HepG2 (cell line): ENCODE measurements around the gene IFT88. TPM values are rescaled to one million over a fixed set of nuclear protein-coding genes. Genes with fewer than 3 reads are reported as not detected.

Source experiments
- ATAC-seq: fragments of 200-7000 bp; cut with Tn5 transposase; 3 replicates; pipeline ENCODE4 v1.9.1; 2020; ENCODE audit warnings: mild to moderate bottlenecking, moderate library complexity
- BruUV-seq: library from RNA; stranded (reverse); fragments of 400-500 nt; replicated peaks from 2 replicates; lab custom pipeline; 2021; lab: Mats Ljungman, UMichigan
- CTCF ChIA-PET: fragments of 300-600 bp; formaldehyde crosslinking; extraction: SDS; loops from one replicate; lab custom pipeline; 2021; ENCODE audit warnings: low total read pairs, inconsistent platforms, low intra/inter-chr PET ratio; lab: Yijun Ruan, JAX
- POLR2A ChIA-PET: fragments of 350-600 bp; sonication (Branson Sonifier 250); formaldehyde crosslinking; loops from one replicate; lab custom pipeline; 2020; ENCODE audit warnings: antibody characterized with exemption, inconsistent platforms; lab: Yijun Ruan, JAX
- DNase-seq: peaks from one replicate; pipeline ENCODE4 v3.0.0-alpha.2; 2015; ENCODE audit warnings: low spot score
- FAIRE-seq: peaks from 3 replicates; lab custom pipeline; 2011; peaks lifted over from hg19 to GRCh38; lab: Jason Lieb, UNC
- H2AFZ ChIP-seq: one replicate; pipeline ENCODE4 v1.6.1; 2011; ENCODE audit warnings: low read length, inconsistent platforms
- H3K27ac ChIP-seq: fragments of 300-600 bp; 3 replicates; pipeline ENCODE4 v1.8.0; 2011; ENCODE audit warnings: mixed run types, mild to moderate bottlenecking, mixed read lengths, low read length, inconsistent platforms; ENCODE audit not compliant: insufficient read depth; ENCODE audit errors: extremely low read length
- H3K27me3 ChIP-seq, 2 experiments: fragments of 200-600 bp in 1 of 2; 2 replicates in 1 of 2; 3 replicates in 1 of 2; pipeline versions ENCODE4 v1.6.0 to v1.8.0; 2011; ENCODE audit warnings: low read length in 2 of 2, mild to moderate bottlenecking in 2 of 2, moderate library complexity in 2 of 2, inconsistent platforms in 1 of 2; ENCODE audit not compliant: insufficient read depth in 2 of 2, control insufficient read depth in 1 of 2
- H3K36me3 ChIP-seq, 2 experiments: fragments of 200-600 bp in 1 of 2; replicated peaks in 1 of 2; 2 replicates in 1 of 2; 3 replicates in 1 of 2; pipeline versions ENCODE4 v1.5.1 to v1.8.0; 2011; ENCODE audit warnings: low read length in 2 of 2, inconsistent platforms in 1 of 2; ENCODE audit not compliant: insufficient read depth in 2 of 2, control insufficient read depth in 1 of 2
- H3K4me1 ChIP-seq: 2 replicates; pipeline ENCODE4 v1.5.1; 2012; ENCODE audit warnings: low read length, inconsistent platforms; ENCODE audit not compliant: insufficient read depth
- H3K4me2 ChIP-seq: 2 replicates; pipeline ENCODE4 v1.6.0; 2011; ENCODE audit warnings: low read depth, low read length, inconsistent platforms
- H3K4me3 ChIP-seq, 3 experiments: fragments of 200-600 bp in 1 of 3; sonication (generic), shearing (Covaris generic) in 1 of 3; replicated peaks in 1 of 3; 2 replicates each; pipeline ENCODE4 v1.5.1; 2011 to 2016; ENCODE audit warnings: low read length in 3 of 3, inconsistent platforms in 2 of 3, low read depth in 2 of 3, mild to moderate bottlenecking in 2 of 3, control low read depth in 1 of 3, mixed read lengths in 1 of 3; ENCODE audit not compliant: insufficient read depth in 1 of 3
- H3K79me2 ChIP-seq: one replicate; pipeline ENCODE4 v1.6.1; 2011; ENCODE audit warnings: low read length, inconsistent platforms; ENCODE audit not compliant: insufficient read depth
- H3K9ac ChIP-seq: 2 replicates; pipeline ENCODE4 v1.6.0; 2011; ENCODE audit warnings: mild to moderate bottlenecking, low read depth, low read length, inconsistent platforms; ENCODE audit not compliant: insufficient read depth
- H3K9me3 ChIP-seq: 2 replicates; pipeline ENCODE4 v1.5.1; 2012; ENCODE audit warnings: mild to moderate bottlenecking, low read length
- H4K20me1 ChIP-seq: 2 replicates; pipeline ENCODE4 v1.6.0; 2011; ENCODE audit warnings: inconsistent platforms, mild to moderate bottlenecking, low read length, moderate library complexity; ENCODE audit not compliant: insufficient read depth
- ETV6 ChIP-seq: sonication (generic); formaldehyde crosslinking; conservative IDR thresholded peaks from 2 replicates; pipeline ENCODE4 v1.4.0; 2020; ENCODE audit warnings: missing genetic modification reagents
- NCOA2 ChIP-seq: sonication (generic); formaldehyde crosslinking; IDR thresholded peaks from 2 replicates; pipeline ENCODE4 v1.8.0; 2022; ENCODE audit warnings: inconsistent platforms
- NR2F6 ChIP-seq, 2 experiments: IDR thresholded peaks; 2 replicates each; pipeline ENCODE4 v1.6.1; 2016; ENCODE audit warnings: antibody characterized with exemption in 1 of 2, mild to moderate bottlenecking in 1 of 2
- RARG ChIP-seq: sonication (generic); formaldehyde crosslinking; IDR thresholded peaks from 2 replicates; pipeline ENCODE4 v1.4.0; 2020; ENCODE audit warnings: low read depth, mild to moderate bottlenecking, missing genetic modification reagents
- TMF1 ChIP-seq: sonication (generic); formaldehyde crosslinking; IDR thresholded peaks from 2 replicates; pipeline ENCODE4 v1.8.1; 2022; ENCODE audit warnings: low read depth, missing genetic modification reagents
- ZNF33B ChIP-seq: sonication (generic); formaldehyde crosslinking; IDR thresholded peaks from 2 replicates; pipeline ENCODE4 v1.5.1; 2020; ENCODE audit warnings: mild to moderate bottlenecking, missing genetic modification reagents
- ZNF564 ChIP-seq: sonication (generic); formaldehyde crosslinking; IDR thresholded peaks from 2 replicates; pipeline ENCODE4 v1.8.1; 2023; ENCODE audit warnings: mild to moderate bottlenecking, missing genetic modification reagents
- ZNF629 ChIP-seq: sonication (generic); formaldehyde crosslinking; conservative IDR thresholded peaks from 2 replicates; pipeline ENCODE4 v1.5.0; 2020; ENCODE audit warnings: missing genetic modification reagents
- ZNF883 ChIP-seq: sonication (generic); formaldehyde crosslinking; IDR thresholded peaks from 2 replicates; pipeline ENCODE4 v1.5.1; 2020; ENCODE audit warnings: mild to moderate bottlenecking, missing genetic modification reagents; ENCODE audit errors: not compliant biosample characterization
- WGBS: methylation state at CpG from one replicate; pipeline ENCODE4 v1.1.6; 2017; ENCODE audit warnings: low lambda C conversion rate; 5-methylcytosine and 5-hydroxymethylcytosine counted together
- in situ Hi-C: cut with HindIII; loops from 2 replicates; pipeline ENCODE4 v1.10.0; 2017; ENCODE audit warnings: low pct_unique_long_range_greater_than_20kb; ENCODE audit not compliant: extremely low pct_ligation_motif_present
- intact Hi-C: fragments of 100-400 bp; cut with micrococcal nuclease; formaldehyde crosslinking; loops from one replicate; pipeline ENCODE4 v1.10.0; 2022; ENCODE audit not compliant: unreplicated experiment
- polyA plus RNA-seq, 8 experiments: library from polyadenylated mRNA; depleted of rRNA in 3 of 8; stranded (reverse) in 7 of 8; unstranded in 1 of 8; fragments of >200 nt; fragmentation: Illumina TruSeq in 4 of 8; extraction: Trizol in 4 of 8; gene quantifications; 2 replicates each; pipeline versions ENCODE4 v1.2.1 to v1.2.3, GENCODE V29; 2011 to 2016; ENCODE audit warnings: low read depth in 4 of 8, missing spikeins in 1 of 8, mixed read lengths in 1 of 8; ENCODE audit not compliant: insufficient read depth in 1 of 8
- total RNA-seq, 5 experiments: library from RNA; depleted of rRNA; stranded (reverse); fragments of >200 nt; fragmentation: Illumina TruSeq; extraction: Trizol; gene quantifications; 2 replicates each; pipeline ENCODE4 v1.2.3, GENCODE V29; 2016; ENCODE audit warnings: low read depth in 1 of 5
- TF ChIP-seq, protein P1 (sequence below): sonication (generic); formaldehyde crosslinking; IDR thresholded peaks from 2 replicates; pipeline ENCODE4 v1.4.0; 2020; ENCODE audit warnings: low read depth, missing genetic modification reagents
- TF ChIP-seq, protein P2 (sequence below): sonication (generic); formaldehyde crosslinking; IDR thresholded peaks from 2 replicates; pipeline ENCODE4 v1.8.1; 2022; ENCODE audit warnings: mild to moderate bottlenecking, missing genetic modification reagents

IFT88 gene
- total and polyA plus RNA-seq, 2 of the 13 experiments (the other 11 are each of a cell fraction or from before 2014, with no cell fraction given), result 8.4 to 19.9 TPM

DNA sequence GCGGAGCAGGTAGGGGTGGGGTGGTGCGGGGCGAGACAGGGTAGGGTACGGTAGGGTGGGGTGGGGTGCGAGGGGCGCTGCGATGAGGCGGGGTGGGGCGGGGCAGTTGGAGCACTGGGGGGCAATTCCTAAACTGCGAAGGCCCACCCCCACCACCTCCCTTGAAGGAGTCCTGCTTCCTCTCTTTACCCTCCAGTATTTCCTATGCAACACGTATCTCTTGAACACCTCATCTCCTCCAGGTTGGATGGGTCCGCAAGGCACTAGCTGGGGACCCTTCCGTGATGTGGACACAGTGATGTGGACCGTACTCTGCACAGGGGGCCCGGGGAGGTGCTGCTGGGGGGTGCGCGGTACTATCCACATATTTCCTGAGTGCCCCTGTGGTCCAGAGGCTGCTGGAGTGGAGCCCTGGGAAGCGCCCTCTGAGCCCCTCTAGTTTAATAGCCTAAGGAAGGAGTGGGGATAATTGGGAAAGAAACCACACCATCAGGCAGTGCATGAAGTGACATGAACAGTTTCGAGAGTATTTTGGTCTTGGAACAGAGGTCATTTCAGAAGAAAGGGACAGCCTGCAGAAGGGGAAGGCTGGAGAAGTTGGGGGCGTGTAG, 137.6 kb downstream of the IFT88 start (continued):
- TF ChIP-seq ZNF883 (CRISPR knock-in tag) (no peak), NCOA2 (CRISPR knock-in tag) (no peak), RARG (no peak)

DNA sequence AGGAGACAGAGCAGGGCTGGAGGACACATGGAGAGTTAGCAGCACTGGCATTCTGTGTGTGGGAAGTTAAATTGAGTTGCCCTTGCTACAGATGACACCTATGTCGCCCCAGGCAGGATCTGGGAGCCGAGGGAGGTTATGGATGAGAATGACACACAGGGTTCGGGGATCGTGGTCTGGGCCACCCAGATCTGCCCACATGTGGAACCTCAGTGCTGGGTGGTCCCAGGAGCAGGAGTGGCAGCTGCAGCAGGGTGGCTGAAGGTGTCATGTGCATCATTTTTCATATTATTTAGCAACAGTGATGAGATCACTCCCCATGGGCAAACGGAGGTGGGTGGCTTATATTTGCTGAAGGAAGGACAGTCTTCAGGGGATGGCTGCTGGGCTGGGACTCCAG, 139.7 kb downstream of the IFT88 start:
- DNase-seq (no peak), ATAC-seq (no peak), FAIRE-seq (no peak)
- Histone ChIP-seq H3K9ac (no peak overlapping the region), H3K79me2 (no peaks in the 10 kb centered on the region), H3K9me3 (no peaks in the 10 kb centered on the region), H3K4me3 (no peak overlapping the region), H3K4me1 (peaks cover 23% of the 10 kb centered on the region), H4K20me1 (no peaks in the 10 kb centered on the region), H3K27me3 (no peaks in the 10 kb centered on the region), H2AFZ (no peak overlapping the region), H3K36me3 (no peaks in the 10 kb centered on the region), H3K27ac (no peak overlapping the region), H3K4me2 (no peak overlapping the region)
- in situ Hi-C loops, result loop anchor here (5.0 to 10.0 kb wide), 2 partner anchors 214 to 218 kb away; no protein-coding TSS in a partner anchor
- POLR2A ChIA-PET, result no interaction called here
- CTCF ChIA-PET, result no interaction called here
- intact Hi-C loops, result no loop called here
- BruUV-seq, result no TSS peak
- no peak for TF ChIP-seq NR2F6 (IDR thresholded peaks at IDR 0.05)
- no peak for TF ChIP-seq NR2F6 (CRISPR knock-in tag; IDR thresholded peaks at IDR 0.05)
- TF ChIP-seq ZNF564 (CRISPR knock-in tag), result no peak
- 45% methylated on average over 3 of the region's 5 CpGs for WGBS

DNA sequence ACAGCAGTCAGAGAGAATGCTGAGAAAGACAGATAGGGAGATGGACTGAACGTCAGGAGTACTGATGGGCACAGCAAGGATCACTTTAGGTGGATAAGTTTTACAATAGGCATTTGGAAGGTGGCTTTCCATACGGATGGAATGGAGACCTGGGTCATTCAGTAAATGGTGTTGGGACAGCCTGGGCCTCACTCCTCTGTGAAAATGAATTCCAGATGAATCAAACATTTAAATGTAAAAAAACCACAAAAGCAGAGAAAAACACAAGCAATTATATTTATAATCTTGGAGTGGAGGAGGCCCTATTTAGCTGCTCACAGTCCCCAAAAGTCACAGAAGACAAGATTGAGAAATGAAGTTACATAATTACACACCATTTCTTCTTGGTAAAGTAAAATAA, 141.3 kb downstream of the IFT88 start:
- Histone ChIP-seq H3K9ac (no peak overlapping the region), H3K4me2 (no peak overlapping the region), H3K27me3 (no peaks in the 10 kb centered on the region), H3K36me3 (no peaks in the 10 kb centered on the region), H3K4me1 (peaks cover 26% of the 10 kb centered on the region), H2AFZ (no peak overlapping the region), H3K79me2 (no peaks in the 10 kb centered on the region), H3K4me3 (no peak overlapping the region), H3K27ac (no peak overlapping the region), H4K20me1 (no peaks in the 10 kb centered on the region), H3K9me3 (no peaks in the 10 kb centered on the region)
- in situ Hi-C loops, result loop anchor here (5.0 to 10.0 kb wide), 2 partner anchors 216 to 217 kb away; no protein-coding TSS in a partner anchor
- intact Hi-C loops, result no loop called here
- DNase-seq, result no peak
- FAIRE-seq, result no peak
- TF ChIP-seq ZNF33B (CRISPR knock-in tag) (no peak), TMF1 (CRISPR knock-in tag) (no peak), ZNF629 (CRISPR knock-in tag) (no peak), ETV6 (CRISPR knock-in tag) (no peak)
- TF ChIP-seq, protein P1, sequence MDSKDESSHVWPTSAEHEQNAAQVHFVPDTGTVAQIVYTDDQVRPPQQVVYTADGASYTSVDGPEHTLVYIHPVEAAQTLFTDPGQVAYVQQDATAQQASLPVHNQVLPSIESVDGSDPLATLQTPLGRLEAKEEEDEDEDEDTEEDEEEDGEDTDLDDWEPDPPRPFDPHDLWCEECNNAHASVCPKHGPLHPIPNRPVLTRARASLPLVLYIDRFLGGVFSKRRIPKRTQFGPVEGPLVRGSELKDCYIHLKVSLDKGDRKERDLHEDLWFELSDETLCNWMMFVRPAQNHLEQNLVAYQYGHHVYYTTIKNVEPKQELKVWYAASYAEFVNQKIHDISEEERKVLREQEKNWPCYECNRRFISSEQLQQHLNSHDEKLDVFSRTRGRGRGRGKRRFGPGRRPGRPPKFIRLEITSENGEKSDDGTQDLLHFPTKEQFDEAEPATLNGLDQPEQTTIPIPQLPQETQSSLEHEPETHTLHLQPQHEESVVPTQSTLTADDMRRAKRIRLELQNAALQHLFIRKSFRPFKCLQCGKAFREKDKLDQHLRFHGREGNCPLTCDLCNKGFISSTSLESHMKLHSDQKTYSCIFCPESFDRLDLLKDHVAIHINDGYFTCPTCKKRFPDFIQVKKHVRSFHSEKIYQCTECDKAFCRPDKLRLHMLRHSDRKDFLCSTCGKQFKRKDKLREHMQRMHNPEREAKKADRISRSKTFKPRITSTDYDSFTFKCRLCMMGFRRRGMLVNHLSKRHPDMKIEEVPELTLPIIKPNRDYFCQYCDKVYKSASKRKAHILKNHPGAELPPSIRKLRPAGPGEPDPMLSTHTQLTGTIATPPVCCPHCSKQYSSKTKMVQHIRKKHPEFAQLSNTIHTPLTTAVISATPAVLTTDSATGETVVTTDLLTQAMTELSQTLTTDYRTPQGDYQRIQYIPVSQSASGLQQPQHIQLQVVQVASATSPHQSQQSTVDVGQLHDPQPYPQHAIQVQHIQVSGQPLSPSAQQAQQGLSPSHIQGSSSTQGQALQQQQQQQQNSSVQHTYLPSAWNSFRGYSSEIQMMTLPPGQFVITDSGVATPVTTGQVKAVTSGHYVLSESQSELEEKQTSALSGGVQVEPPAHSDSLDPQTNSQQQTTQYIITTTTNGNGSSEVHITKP (CRISPR knock-in tag), result no peak
- TF ChIP-seq, protein P2, sequence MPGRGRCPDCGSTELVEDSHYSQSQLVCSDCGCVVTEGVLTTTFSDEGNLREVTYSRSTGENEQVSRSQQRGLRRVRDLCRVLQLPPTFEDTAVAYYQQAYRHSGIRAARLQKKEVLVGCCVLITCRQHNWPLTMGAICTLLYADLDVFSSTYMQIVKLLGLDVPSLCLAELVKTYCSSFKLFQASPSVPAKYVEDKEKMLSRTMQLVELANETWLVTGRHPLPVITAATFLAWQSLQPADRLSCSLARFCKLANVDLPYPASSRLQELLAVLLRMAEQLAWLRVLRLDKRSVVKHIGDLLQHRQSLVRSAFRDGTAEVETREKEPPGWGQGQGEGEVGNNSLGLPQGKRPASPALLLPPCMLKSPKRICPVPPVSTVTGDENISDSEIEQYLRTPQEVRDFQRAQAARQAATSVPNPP (CRISPR knock-in tag), result no peak
- 79% methylated on average over 2 of the region's 2 CpGs for WGBS
- no TSS peak for BruUV-seq
- no peak for ATAC-seq
- CTCF ChIA-PET, result no interaction called here
- POLR2A ChIA-PET, result no interaction called here
